Stimulated activated CD4-positive, alpha-beta T cell treated with anti-CD3 and anti-CD28 coated beads, Interleukin-1b, Interleukin-23, amount 100 ng/mL, for 24 hours (primary cell): ENCODE data around the gene CASZ1.

Experiments
- DNase-seq, 4 experiments: peaks; one replicate each; pipeline ENCODE4 v3.0.0-alpha.2; 2020; ENCODE audit warnings: low read depth in 4 of 4, low spot score in 1 of 4

Gene CASZ1

GRCh38 chr1:10730985-10731384 is 65.5 kb downstream of the CASZ1 start:
- DNase-seq = no peak

GRCh38 chr1:10728595-10729410 is 67.6 kb downstream of the CASZ1 start:
- DNase-seq = no peak

GRCh38 chr1:10727751-10728232 is 68.7 kb downstream of the CASZ1 start:
- no peak for DNase-seq

GRCh38 chr1:10726355-10726754 is 70.1 kb downstream of the CASZ1 start:
- DNase-seq = no peak

GRCh38 chr1:10724948-10725847 is 71.2 kb downstream of the CASZ1 start:
- DNase-seq = no peak

GRCh38 chr1:10724511-10724910 is 71.9 kb downstream of the CASZ1 start:
- no peak for DNase-seq

- DNase-seq = no peak
These were observed 72.4 kb downstream of the CASZ1 start for GRCh38 chr1:10724052-10724494.

- no peak for DNase-seq
These were observed 73.1 kb downstream of the CASZ1 start for GRCh38 chr1:10723317-10723716.

GRCh38 chr1:10722803-10723202 is 73.6 kb downstream of the CASZ1 start:
- DNase-seq = no peak

GRCh38 chr1:10721381-10722321 is 74.8 kb downstream of the CASZ1 start:
- no peak for DNase-seq

- no peak for DNase-seq
These were observed 75.8 kb downstream of the CASZ1 start for GRCh38 chr1:10720635-10721034.

- DNase-seq = no peak
These were observed 78.4 kb downstream of the CASZ1 start for GRCh38 chr1:10718083-10718415.

GRCh38 chr1:10717296-10718082 is 79.0 kb downstream of the CASZ1 start:
- DNase-seq = no peak

GRCh38 chr1:10716840-10717239 is 79.6 kb downstream of the CASZ1 start:
- no peak for DNase-seq

GRCh38 chr1:10714337-10715114 is 81.9 kb downstream of the CASZ1 start:
- DNase-seq = no peak

GRCh38 chr1:10713614-10714013 is 82.8 kb downstream of the CASZ1 start:
- DNase-seq = no peak

GRCh38 chr1:10712568-10713362 is 83.7 kb downstream of the CASZ1 start:
- DNase-seq = no peak

GRCh38 chr1:10710489-10710888 is 86.0 kb downstream of the CASZ1 start:
- DNase-seq = no peak

GRCh38 chr1:10709646-10710045 is 86.8 kb downstream of the CASZ1 start:
- DNase-seq = no peak
